HFF-Myc (cell line): ENCODE data around the gene MPZL1.

Source experiments
- DNase-seq: peaks from one replicate; pipeline ENCODE4 v3.0.0-alpha.2; 2011; ENCODE audit warnings: low read depth; ENCODE audit errors: extremely low read depth
- H3K4me3 ChIP-seq: replicated peaks from 2 replicates; pipeline ENCODE4 v1.5.1; 2011; ENCODE audit warnings: low read depth, mild to moderate bottlenecking, control low read depth, low read length
- CTCF ChIP-seq: IDR thresholded peaks from 2 replicates; pipeline ENCODE4 v1.5.1; 2012; ENCODE audit warnings: mild to moderate bottlenecking, low read depth, low read length, control low read depth; ENCODE audit errors: missing control alignments

MPZL1 gene

GRCh38 chr1:167763525-167764220 is 41.9 kb downstream of the MPZL1 start:
- TF ChIP-seq CTCF = no peak
- DNase-seq = no peak
- H3K4me3 ChIP-seq = no peak overlapping the region

GRCh38 chr1:167764458-167765330 is 42.9 kb downstream of the MPZL1 start:
- no peak for TF ChIP-seq CTCF
- no peak for DNase-seq
- H3K4me3 ChIP-seq = no peak overlapping the region

- DNase-seq = no peak
- TF ChIP-seq CTCF = no peak
- H3K4me3 ChIP-seq = no peak overlapping the region
Measured at GRCh38 chr1:167765496-167765895, 43.7 kb downstream of the MPZL1 start.

GRCh38 chr1:167766538-167766937 is 44.8 kb downstream of the MPZL1 start:
- TF ChIP-seq CTCF = no peak
- DNase-seq = no peak
- no peak overlapping the region for H3K4me3 ChIP-seq

GRCh38 chr1:167767761-167768160 is 46.0 kb downstream of the MPZL1 start:
- DNase-seq = no peak
- no peak for TF ChIP-seq CTCF
- H3K4me3 ChIP-seq = no peak overlapping the region

- TF ChIP-seq CTCF = no peak
- no peak for DNase-seq
- no peak overlapping the region for H3K4me3 ChIP-seq
Measured at GRCh38 chr1:167770127-167770526, 48.3 kb downstream of the MPZL1 start.
